Activated CD8-positive, alpha-beta memory T cell treated with anti-CD3 and anti-CD28 coated beads, Interleukin-2, amount 50 U/mL, for 1 hour (primary cell): ENCODE measurements around the gene IQCK.
"Not testable (repeated sequence)": the region's sequence is repeated elsewhere in the genome, so short reads cannot be mapped to it uniquely, and the experiment has no call there.

Experiments used
- DNase-seq: peaks from one replicate; pipeline ENCODE4 v3.0.0-alpha.2; 2020; ENCODE audit errors: extremely low read depth

The IQCK gene

DNA sequence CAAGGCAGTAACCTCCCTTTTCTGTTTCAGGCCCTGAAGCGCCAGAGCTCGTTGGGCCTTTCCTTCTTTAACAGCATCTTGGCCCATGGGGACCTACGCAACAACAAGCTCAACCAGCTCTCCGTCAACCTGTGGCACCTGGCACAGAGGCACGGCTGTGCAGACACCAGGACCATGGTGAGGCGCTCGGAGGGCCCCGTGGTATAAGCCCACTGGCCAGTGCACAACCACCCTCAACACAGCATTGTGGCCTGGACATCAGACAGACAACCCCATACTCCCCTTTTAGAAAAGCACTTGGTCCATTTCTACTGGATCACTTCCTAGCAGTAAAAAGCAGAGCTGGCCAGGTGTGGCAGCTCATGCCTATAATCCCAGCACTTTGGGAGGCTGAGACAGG, 18.6 kb upstream of the IQCK start:
- DNase-seq: no peak

GRCh38 chr16:19700319-19700781, 17.7 kb upstream of the IQCK start:
- no peak for DNase-seq

- DNase-seq: no peak
Observed at GRCh38 chr16:19701091-19701490, 17.0 kb upstream of the IQCK start.

- DNase-seq: no peak
Observed at GRCh38 chr16:19703172-19703889, 14.7 kb upstream of the IQCK start.

- no peak for DNase-seq
Observed at GRCh38 chr16:19704321-19705145, 13.5 kb upstream of the IQCK start.

DNA sequence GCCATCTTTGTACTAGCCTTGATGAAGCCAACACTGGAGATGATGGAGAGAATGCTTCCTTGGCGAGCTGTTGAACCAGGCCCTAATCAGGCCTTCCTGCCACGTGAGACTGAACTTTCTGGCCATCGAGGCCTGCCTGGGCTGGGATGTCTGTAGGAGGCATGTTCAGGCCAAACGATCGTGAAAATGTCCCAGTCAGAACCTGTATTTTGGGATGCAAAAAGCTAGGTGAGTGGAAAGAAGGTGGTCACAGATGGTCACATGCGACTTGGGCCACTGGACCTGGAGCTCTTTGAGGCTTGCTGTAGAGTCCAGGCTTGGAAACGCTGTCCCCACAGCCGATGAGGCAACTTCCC, 12.9 kb upstream of the IQCK start:
- no peak for DNase-seq

DNA sequence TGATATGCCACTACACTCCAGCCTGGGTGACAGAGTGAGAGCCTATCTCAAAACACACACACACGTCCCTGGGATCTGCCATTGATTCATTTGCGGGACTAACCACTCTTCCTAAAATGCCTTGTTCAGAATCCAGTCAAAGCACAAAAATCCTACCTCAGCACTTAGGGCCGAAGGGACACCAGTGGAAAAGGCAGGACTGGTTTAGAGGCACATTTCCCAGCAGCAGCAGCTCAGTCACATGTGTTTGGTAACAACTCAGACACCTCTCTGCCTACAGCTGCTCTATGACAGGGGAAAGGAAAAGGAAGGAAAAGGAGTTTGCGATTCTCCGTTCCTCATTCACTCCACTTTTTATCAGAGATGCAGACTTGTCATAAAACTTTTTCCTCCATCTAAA, 12.2 kb upstream of the IQCK start:
- no peak for DNase-seq

- DNase-seq: no peak
Observed at GRCh38 chr16:19706846-19707245, 11.2 kb upstream of the IQCK start.

GRCh38 chr16:19707569-19708295, 10.3 kb upstream of the IQCK start:
- DNase-seq: no peak

- no peak for DNase-seq
Observed at GRCh38 chr16:19708296-19709205, 9.5 kb upstream of the IQCK start.

- no peak for DNase-seq
Observed at GRCh38 chr16:19709381-19710136, 8.5 kb upstream of the IQCK start.

DNA sequence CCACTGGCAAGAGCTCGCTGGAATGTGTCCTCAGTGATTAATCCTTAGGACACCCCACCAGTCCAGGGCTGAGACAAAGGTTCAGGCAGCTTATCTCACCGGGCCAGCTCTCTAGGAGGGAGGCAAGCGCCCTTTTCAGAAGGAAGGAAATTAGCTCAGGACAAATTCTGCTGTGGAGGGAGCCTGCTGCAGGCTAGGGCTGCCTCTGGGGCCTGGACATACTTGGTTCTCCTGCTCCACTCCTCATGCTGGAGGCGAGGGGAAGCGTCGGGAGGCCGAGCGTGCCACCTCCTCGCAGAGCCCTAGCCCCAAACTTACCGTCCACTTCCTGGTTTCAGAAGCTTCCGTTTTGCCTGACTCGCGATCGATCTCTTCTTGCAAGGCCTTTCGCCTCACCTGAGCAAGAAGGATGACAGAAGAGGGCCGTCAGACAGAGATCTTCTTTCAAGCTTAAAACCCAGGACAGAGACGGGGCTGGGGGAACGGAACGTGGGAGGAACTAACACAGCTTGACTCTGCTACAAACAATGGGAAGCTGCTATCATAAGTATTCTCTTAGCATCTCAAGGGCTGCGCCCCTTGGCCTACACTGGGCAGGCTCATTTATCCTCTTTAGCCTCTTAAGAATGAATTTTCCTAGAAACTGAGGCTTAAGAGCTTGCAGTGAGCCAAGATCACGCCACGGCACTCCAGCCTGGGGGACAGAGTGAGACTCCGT, 7.7 kb upstream of the IQCK start:
- DNase-seq: no peak

GRCh38 chr16:19710991-19711545, 7.0 kb upstream of the IQCK start:
- no peak for DNase-seq

DNA sequence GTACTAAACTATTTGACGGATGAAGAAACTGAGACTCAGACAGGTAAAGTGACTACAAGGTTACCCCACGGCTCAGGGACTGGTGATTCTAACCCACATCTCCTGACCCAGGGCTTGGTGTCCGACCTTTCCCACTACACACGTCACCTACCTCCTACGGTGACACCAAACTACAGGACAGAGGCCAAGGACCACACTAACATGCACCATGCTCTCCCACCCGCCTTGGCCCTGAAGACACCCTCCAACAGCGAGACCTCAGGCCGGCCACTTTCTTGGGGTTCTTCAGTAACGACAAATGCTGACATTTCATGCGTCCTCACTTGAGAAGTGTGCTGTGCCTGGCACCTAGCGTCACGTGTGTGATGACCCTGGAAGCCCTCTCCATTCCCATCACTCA, 6.4 kb upstream of the IQCK start:
- no peak for DNase-seq

DNA sequence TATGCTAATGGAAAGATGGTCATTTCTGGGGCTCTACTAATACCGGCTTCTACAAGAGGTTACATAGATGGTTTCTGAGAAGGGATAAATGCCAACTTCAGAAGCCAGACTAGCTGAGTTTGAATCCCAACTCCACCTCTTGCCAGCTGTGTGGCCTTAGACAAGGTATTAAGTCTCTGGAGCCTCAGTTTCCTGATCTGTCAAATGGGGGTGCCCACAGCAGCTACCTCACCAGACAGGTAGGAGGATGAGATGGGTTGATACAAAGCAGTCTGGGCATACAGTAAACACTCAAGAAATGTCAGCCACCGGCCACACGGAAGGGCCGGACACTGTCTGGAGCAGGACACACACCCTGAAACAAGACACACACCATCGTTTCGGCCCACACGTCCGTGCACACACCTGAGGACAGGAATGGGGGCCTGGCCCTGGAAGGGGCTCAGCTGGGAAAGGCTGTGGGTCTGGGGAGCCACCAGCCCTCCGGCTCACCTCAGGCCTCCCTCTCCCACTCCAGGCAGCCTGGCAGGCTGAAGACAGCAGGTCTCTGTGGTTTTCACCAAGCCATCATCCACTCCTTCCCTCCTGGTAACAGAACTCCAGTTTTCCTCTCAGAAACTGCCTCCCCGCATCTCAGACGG, 5.5 kb upstream of the IQCK start:
- DNase-seq: no peak

- DNase-seq: no peak
Observed at GRCh38 chr16:19713697-19714096, 4.4 kb upstream of the IQCK start.

DNA sequence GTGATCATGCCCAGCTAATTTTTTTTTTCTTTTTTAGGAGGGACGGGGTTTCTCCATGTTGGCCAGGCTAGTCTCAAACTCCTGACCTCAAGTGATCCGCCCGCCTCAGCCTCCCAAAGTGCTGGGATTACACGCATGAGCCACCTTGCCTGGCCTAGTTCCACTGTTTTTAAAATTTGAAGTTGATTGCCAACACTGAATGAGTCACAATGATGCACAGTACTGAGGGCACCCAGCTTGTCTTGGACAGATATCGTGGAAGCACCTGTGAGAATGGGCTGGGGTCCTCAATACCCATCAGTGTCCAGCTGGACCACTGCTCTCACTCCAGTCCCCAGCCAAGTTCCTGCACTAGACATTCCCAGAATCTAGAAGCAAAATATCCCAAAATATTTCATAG, 2.5 kb upstream of the IQCK start:
- no peak for DNase-seq

DNA sequence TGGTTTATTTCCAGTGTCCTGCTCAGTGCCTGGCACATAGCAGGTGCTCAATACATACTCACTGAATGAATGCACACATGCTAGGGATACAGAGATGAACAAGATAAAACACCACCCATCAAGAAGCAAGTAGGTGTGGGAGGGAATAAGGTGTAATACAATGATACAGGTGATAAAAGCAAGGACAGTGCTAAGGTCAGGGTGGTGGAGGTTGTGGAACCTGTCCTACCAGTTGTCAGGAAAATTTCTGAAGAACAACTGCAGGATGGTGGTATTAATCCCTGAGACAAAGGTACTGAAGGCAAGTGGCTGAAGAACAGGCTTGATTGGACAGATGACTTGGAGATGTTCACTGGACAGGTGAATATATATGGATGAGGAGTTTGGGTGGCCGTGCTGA, 1.9 kb upstream of the IQCK start:
- DNase-seq: no peak

DNA sequence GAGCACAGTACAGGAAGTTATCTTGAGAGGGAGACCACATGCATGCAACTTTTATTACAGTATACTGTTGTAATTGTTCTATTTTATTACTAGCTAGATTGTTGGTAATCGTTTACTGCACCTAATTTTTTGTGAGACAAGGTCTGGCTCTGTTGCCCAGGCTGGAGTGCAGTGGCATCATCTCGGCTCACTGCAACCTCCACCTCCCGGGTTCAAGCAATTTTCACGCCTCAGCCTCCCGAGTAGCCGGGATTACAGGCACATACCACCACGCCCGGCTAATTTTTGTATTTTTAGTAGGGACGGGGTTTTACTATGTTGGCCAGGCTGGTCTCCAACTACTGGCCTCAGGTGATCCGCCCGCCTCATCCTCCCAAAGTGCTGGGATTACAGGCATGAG, 1.3 kb upstream of the IQCK start:
- DNase-seq: not testable (repeated sequence)
